ENCODE data around the gene GDF3. TPM values are rescaled to one million over a fixed set of nuclear protein-coding genes. Genes with fewer than 3 reads are reported as not detected.

GDF3 gene
- total RNA-seq, 5 donors from 2014 or later (not counting 1 experiment from before 2014, with no cell fraction given) = not detected

DNA sequence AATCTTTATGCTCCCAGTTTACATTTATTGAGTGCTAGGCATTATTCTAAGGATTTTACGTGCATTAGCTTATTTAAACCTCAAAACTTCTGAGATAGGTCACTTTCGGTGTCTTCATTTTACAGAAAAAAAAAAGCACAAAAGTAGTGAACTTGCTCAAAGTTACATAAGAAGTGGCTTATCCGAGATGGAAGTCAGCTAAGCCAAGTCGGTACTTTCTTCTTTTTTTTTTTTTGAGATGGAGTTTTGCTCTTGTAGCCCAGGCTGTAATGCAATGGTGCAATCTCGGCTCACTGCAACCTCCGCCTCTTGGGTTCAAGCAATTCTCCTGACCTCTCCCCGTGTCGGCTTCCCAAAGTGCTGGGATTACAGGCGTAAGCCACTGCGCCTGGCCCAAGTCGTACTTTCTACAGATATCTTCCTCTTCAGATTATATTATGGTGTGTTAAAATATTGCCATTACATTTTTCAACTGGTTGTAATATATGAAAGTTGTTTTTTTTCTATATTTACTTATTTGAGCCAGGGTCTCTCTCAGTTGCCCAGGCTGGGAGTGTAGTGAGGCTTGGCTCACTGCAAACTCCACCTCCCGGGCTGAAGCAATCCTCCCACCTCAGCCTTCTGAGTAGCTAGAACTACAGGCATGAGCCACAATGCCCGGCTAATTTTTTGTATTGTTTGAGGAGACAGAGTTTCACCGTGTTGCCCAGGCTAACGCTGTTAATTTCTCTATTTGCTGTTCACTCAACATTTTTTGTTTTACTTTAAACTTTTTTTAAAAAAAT, 24.6 kb upstream of the GDF3 start:
- no peak for ATAC-seq (replicated peaks in 1 of 4)
- 100% methylated on average over 2 of the region's 15 CpGs for WGBS (ENCODE audit: insufficient coverage)
- peaks cover 1 to 5% of the 10 kb centered on the region in 2 donors for H3K27me3 Mint-ChIP-seq
- CTCF ChIA-PET = no interaction called here
- H3K36me3 ChIP-seq (ENCODE audit: control insufficient read depth in 2 of 2, extremely low read depth in 1 of 2, insufficient read depth in 1 of 2, low read length in 1 of 2) = no peaks in the 10 kb centered on the region
- H3K4me3 ChIP-seq (ENCODE audit: control insufficient read depth in 1 of 2, extremely low read depth in 1 of 2, low read length in 1 of 2) = no peak overlapping the region
- H3K4me1 ChIP-seq (ENCODE audit: control insufficient read depth in 1 of 2, extremely low read depth in 1 of 2, insufficient read depth in 2 of 2, low read length in 2 of 2) = no peaks in the 10 kb centered on the region
- H3K9me3 ChIP-seq = no peaks in the 10 kb centered on the region
- H3K4me3 Mint-ChIP-seq = no peak overlapping the region
- no peak for DNase-seq
- peaks cover 0 to 18% of the 10 kb centered on the region in 2 experiments for H3K27me3 ChIP-seq (replicated peaks in 1 of 2; ENCODE audit: control insufficient read depth in 2 of 2, extremely low read depth in 1 of 2, insufficient read depth in 2 of 2, low read length in 1 of 2)
- POLR2A ChIA-PET = interaction anchor here in 1 of 2 donors (0.5 kb wide), 1 partner anchor 11 kb away, joined by 12 read pairs; no protein-coding TSS in a partner anchor
- H3K36me3 Mint-ChIP-seq = no peaks in the 10 kb centered on the region
- H3K27ac ChIP-seq (ENCODE audit: low read length) = no peak overlapping the region
- no peaks in the 10 kb centered on the region for H3K9me3 Mint-ChIP-seq
- no peaks in the 10 kb centered on the region for H3K4me1 Mint-ChIP-seq
- no peak overlapping the region for H3K27ac Mint-ChIP-seq

- Histone ChIP-seq H3K4me3 (ENCODE audit: control insufficient read depth in 1 of 2, extremely low read depth in 1 of 2, low read length in 1 of 2) (no peak overlapping the region), H3K27ac (ENCODE audit: low read length) (no peak overlapping the region), H3K4me1 (ENCODE audit: control insufficient read depth in 1 of 2, extremely low read depth in 1 of 2, insufficient read depth in 2 of 2, low read length in 2 of 2) (no peaks in the 10 kb centered on the region), H3K36me3 (ENCODE audit: control insufficient read depth in 2 of 2, extremely low read depth in 1 of 2, insufficient read depth in 1 of 2, low read length in 1 of 2) (no peaks in the 10 kb centered on the region), H3K9me3 (no peaks in the 10 kb centered on the region), H3K27me3 (replicated peaks in 1 of 2; ENCODE audit: control insufficient read depth in 2 of 2, extremely low read depth in 1 of 2, insufficient read depth in 2 of 2, low read length in 1 of 2) (peaks cover 0 to 13% of the 10 kb centered on the region in 2 experiments)
- ChIA-PET POLR2A (no interaction called here), CTCF (no interaction called here)
- Mint-ChIP-seq H3K36me3 (no peaks in the 10 kb centered on the region), H3K4me1 (no peaks in the 10 kb centered on the region), H3K27ac (no peak overlapping the region), H3K27me3 (peaks cover 9 to 11% of the 10 kb centered on the region in 2 donors), H3K4me3 (no peak overlapping the region), H3K9me3 (no peaks in the 10 kb centered on the region)
- ATAC-seq (replicated peaks in 1 of 4) = no peak
- WGBS (ENCODE audit: insufficient coverage) = 80% methylated on average over 1 of the region's 5 CpGs
- DNase-seq = peak in 1 of 35 experiments; percentile 12
Observed at GRCh38 chr12:7716381-7716780, 20.8 kb upstream of the GDF3 start.

- no peak for DNase-seq
- no peaks in the 10 kb centered on the region for H3K9me3 Mint-ChIP-seq
- WGBS (ENCODE audit: insufficient coverage) = 97% methylated on average over 14 of the region's 28 CpGs
- POLR2A ChIA-PET = no interaction called here
- CTCF ChIA-PET = no interaction called here
- Histone ChIP-seq H3K36me3 (ENCODE audit: control insufficient read depth in 2 of 2, extremely low read depth in 1 of 2, insufficient read depth in 1 of 2, low read length in 1 of 2) (no peaks in the 10 kb centered on the region), H3K27me3 (replicated peaks in 1 of 2; ENCODE audit: control insufficient read depth in 2 of 2, extremely low read depth in 1 of 2, insufficient read depth in 2 of 2, low read length in 1 of 2) (peaks cover 0 to 4% of the 10 kb centered on the region in 2 experiments), H3K4me3 (ENCODE audit: control insufficient read depth in 1 of 2, extremely low read depth in 1 of 2, low read length in 1 of 2) (no peak overlapping the region), H3K4me1 (ENCODE audit: control insufficient read depth in 1 of 2, extremely low read depth in 1 of 2, insufficient read depth in 2 of 2, low read length in 2 of 2) (no peaks in the 10 kb centered on the region), H3K9me3 (no peaks in the 10 kb centered on the region), H3K27ac (ENCODE audit: low read length) (no peak overlapping the region)
- H3K27ac Mint-ChIP-seq = no peak overlapping the region
- ATAC-seq (replicated peaks in 1 of 4) = no peak
- no peaks in the 10 kb centered on the region for H3K4me1 Mint-ChIP-seq
- H3K4me3 Mint-ChIP-seq = no peak overlapping the region
- H3K27me3 Mint-ChIP-seq = peaks cover 4 to 11% of the 10 kb centered on the region in 2 donors
- H3K36me3 Mint-ChIP-seq = no peaks in the 10 kb centered on the region
Observed at GRCh38 chr12:7712841-7713442, 17.4 kb upstream of the GDF3 start.

- POLR2A ChIA-PET = no interaction called here
- CTCF ChIA-PET = no interaction called here
- H3K9me3 Mint-ChIP-seq = no peaks in the 10 kb centered on the region
- H3K4me1 ChIP-seq (ENCODE audit: control insufficient read depth in 1 of 2, extremely low read depth in 1 of 2, insufficient read depth in 2 of 2, low read length in 2 of 2) = no peaks in the 10 kb centered on the region
- H3K27me3 Mint-ChIP-seq = peaks cover 4 to 11% of the 10 kb centered on the region in 2 donors
- H3K4me3 Mint-ChIP-seq = no peak within 1 kb of the TSS
- H3K36me3 ChIP-seq (ENCODE audit: control insufficient read depth in 2 of 2, extremely low read depth in 1 of 2, insufficient read depth in 1 of 2, low read length in 1 of 2) = no peaks in the 10 kb centered on the region
- no peak within 1 kb of the TSS for H3K27ac Mint-ChIP-seq
- WGBS (ENCODE audit: insufficient coverage) = 87% methylated on average over 6 of the region's 7 CpGs
- peaks cover 0 to 4% of the 10 kb centered on the region in 2 experiments for H3K27me3 ChIP-seq (replicated peaks in 1 of 2; ENCODE audit: control insufficient read depth in 2 of 2, extremely low read depth in 1 of 2, insufficient read depth in 2 of 2, low read length in 1 of 2)
- no peak within 1 kb of the TSS for H3K27ac ChIP-seq (ENCODE audit: low read length)
- DNase-seq (no peak), ATAC-seq (replicated peaks in 1 of 4) (no peak)
- no peaks in the 10 kb centered on the region for H3K9me3 ChIP-seq
- H3K4me1 Mint-ChIP-seq = no peaks in the 10 kb centered on the region
- no peaks in the 10 kb centered on the region for H3K36me3 Mint-ChIP-seq
- no peak within 1 kb of the TSS for H3K4me3 ChIP-seq (ENCODE audit: control insufficient read depth in 1 of 2, extremely low read depth in 1 of 2, low read length in 1 of 2)
Observed at GRCh38 chr12:7711133-7711532, 15.6 kb upstream of the GDF3 start, which contains the start of gene DPPA3. DPPA3 (plus strand) TSS chr12:7711433; CDS start chr12:7711571, 138 bp downstream.

DNA sequence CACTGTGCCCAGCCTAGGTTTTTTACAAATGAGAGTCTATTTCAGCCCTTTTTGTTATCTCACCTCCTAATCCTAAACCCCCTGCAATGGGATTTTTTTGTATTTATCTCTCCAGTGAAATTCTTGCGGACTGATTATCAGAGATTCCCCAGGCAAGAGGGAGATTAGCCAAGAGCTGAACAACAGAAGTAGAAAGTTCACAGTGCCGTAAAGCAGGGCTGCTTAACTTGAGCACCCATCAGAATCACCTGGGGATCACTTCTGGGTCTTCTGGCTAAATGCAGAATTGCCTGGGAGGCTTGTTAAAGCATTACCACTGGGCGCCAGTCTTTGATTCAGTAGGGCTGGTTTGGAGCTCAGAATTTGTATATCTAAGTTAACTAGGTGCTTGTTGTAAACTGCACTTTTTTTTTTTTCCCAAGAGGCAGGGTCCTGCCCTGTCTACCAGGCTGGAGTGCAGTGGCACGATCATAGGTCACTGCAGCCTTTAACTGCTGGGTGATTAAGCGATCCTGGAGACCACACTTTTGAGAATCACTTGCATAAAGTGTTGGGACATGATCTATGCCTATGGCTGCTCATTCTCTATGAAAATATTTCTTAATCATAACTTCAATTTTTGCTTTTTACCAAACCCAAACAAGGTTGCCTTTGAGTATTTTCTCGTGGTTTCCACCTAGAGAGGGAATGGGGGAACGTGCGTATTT, 14.5 kb upstream of the GDF3 start:
- Histone ChIP-seq H3K4me1 (ENCODE audit: control insufficient read depth in 1 of 2, extremely low read depth in 1 of 2, insufficient read depth in 2 of 2, low read length in 2 of 2) (no peaks in the 10 kb centered on the region), H3K27me3 (replicated peaks in 1 of 2; ENCODE audit: control insufficient read depth in 2 of 2, extremely low read depth in 1 of 2, insufficient read depth in 2 of 2, low read length in 1 of 2) (no peaks in the 10 kb centered on the region), H3K4me3 (ENCODE audit: control insufficient read depth in 1 of 2, extremely low read depth in 1 of 2, low read length in 1 of 2) (no peak overlapping the region), H3K36me3 (ENCODE audit: control insufficient read depth in 2 of 2, extremely low read depth in 1 of 2, insufficient read depth in 1 of 2, low read length in 1 of 2) (no peaks in the 10 kb centered on the region), H3K27ac (ENCODE audit: low read length) (no peak overlapping the region), H3K9me3 (no peaks in the 10 kb centered on the region)
- Mint-ChIP-seq H3K27ac (no peak overlapping the region), H3K9me3 (no peaks in the 10 kb centered on the region), H3K27me3 (peaks cover 4 to 10% of the 10 kb centered on the region in 2 donors), H3K4me1 (no peaks in the 10 kb centered on the region), H3K4me3 (no peak overlapping the region), H3K36me3 (no peaks in the 10 kb centered on the region)
- DNase-seq (no peak), ATAC-seq (replicated peaks in 1 of 4) (no peak)
- ChIA-PET POLR2A (no interaction called here), CTCF (no interaction called here)
- 67% methylated on average over 7 of the region's 8 CpGs for WGBS (ENCODE audit: insufficient coverage)

GRCh38 chr12:7705846-7706245, 10.3 kb upstream of the GDF3 start:
- H3K4me3 Mint-ChIP-seq = no peak overlapping the region
- no peaks in the 10 kb centered on the region for H3K4me1 Mint-ChIP-seq
- Histone ChIP-seq H3K27ac (ENCODE audit: low read length) (no peak overlapping the region), H3K4me1 (ENCODE audit: control insufficient read depth in 1 of 2, extremely low read depth in 1 of 2, insufficient read depth in 2 of 2, low read length in 2 of 2) (no peaks in the 10 kb centered on the region), H3K9me3 (no peaks in the 10 kb centered on the region), H3K36me3 (ENCODE audit: control insufficient read depth in 2 of 2, extremely low read depth in 1 of 2, insufficient read depth in 1 of 2, low read length in 1 of 2) (no peaks in the 10 kb centered on the region), H3K4me3 (ENCODE audit: control insufficient read depth in 1 of 2, extremely low read depth in 1 of 2, low read length in 1 of 2) (no peak overlapping the region), H3K27me3 (replicated peaks in 1 of 2; ENCODE audit: control insufficient read depth in 2 of 2, extremely low read depth in 1 of 2, insufficient read depth in 2 of 2, low read length in 1 of 2) (no peaks in the 10 kb centered on the region)
- ChIA-PET CTCF (no interaction called here), POLR2A (no interaction called here)
- WGBS (ENCODE audit: insufficient coverage) = 73% methylated on average over 11 of the region's 29 CpGs
- no peak for ATAC-seq (replicated peaks in 1 of 4)
- H3K9me3 Mint-ChIP-seq = no peaks in the 10 kb centered on the region
- no peaks in the 10 kb centered on the region for H3K27me3 Mint-ChIP-seq
- DNase-seq = no peak
- H3K27ac Mint-ChIP-seq = no peak overlapping the region
- no peaks in the 10 kb centered on the region for H3K36me3 Mint-ChIP-seq

All from T-cell (primary cell).